GM12878 (cell line): ENCODE measurements around the gene KCND3.

ENCODE experiments used
- CBFB ChIP-seq: IDR thresholded peaks from 2 replicates; pipeline ENCODE4 v1.6.1; 2016; ENCODE audit warnings: antibody characterized with exemption, low read depth
- CEBPB ChIP-seq, 2 experiments: fragments of 150-350 bp in 1 of 2; IDR thresholded peaks; 2 replicates each; pipeline ENCODE4 v1.6.1; 2012 to 2014; ENCODE audit warnings: low read depth in 2 of 2, low read length in 2 of 2, borderline replicate concordance in 1 of 2, inconsistent platforms in 1 of 2
- CTCF ChIP-seq, 3 experiments: IDR thresholded peaks in 2 of 3; conservative IDR thresholded peaks in 1 of 3; 2 replicates each; pipeline ENCODE4 v1.5.1; 2011; ENCODE audit warnings: low read depth in 3 of 3, low read length in 3 of 3, mild to moderate bottlenecking in 3 of 3, control low read depth in 2 of 3, moderate library complexity in 2 of 3, inconsistent platforms in 1 of 3, mixed read lengths in 1 of 3; ENCODE audit not compliant: control insufficient read depth in 2 of 3, insufficient read depth in 1 of 3; ENCODE audit errors: extremely low read depth in 1 of 3
- JUND ChIP-seq: IDR thresholded peaks from 2 replicates; pipeline ENCODE4 v1.6.1; 2012; ENCODE audit warnings: low read depth, mild to moderate bottlenecking, low read length, improper control_type of control experiment, moderate library complexity
- MYC ChIP-seq: IDR thresholded peaks from 2 replicates; pipeline ENCODE4 v1.6.1; 2011; ENCODE audit warnings: mild to moderate bottlenecking, low read length, moderate library complexity, inconsistent platforms; ENCODE audit not compliant: insufficient read depth, insufficient replicate concordance, insufficient read length, severe bottlenecking
- POLR2AphosphoS5 ChIP-seq: IDR thresholded peaks from 2 replicates; pipeline ENCODE4 v1.6.1; 2011; ENCODE audit warnings: mild to moderate bottlenecking, low read length, inconsistent platforms
- ZNF274 ChIP-seq: IDR thresholded peaks from one replicate; pipeline ENCODE4 v1.8.0; 2011; ENCODE audit not compliant: insufficient read length, insufficient read depth
- ZNF622 ChIP-seq: fragments of 450-650 bp; IDR thresholded peaks from 2 replicates; pipeline ENCODE4 v1.6.1; 2017; ENCODE audit warnings: mild to moderate bottlenecking, inconsistent platforms

GRCh38 chr1:111943846-111944749 is 45.4 kb downstream of the KCND3 start:
- TF ChIP-seq CTCF (IDR thresholded peaks at IDR 0.05 in 2 of 3, conservative IDR thresholded peaks at IDR 0.05 in 1 of 3; ENCODE audit: control insufficient read depth in 2 of 3, extremely low read depth in 1 of 3, insufficient read depth in 1 of 3, low read depth in 3 of 3, low read length in 3 of 3) (no peak), CEBPB (IDR thresholded peaks at IDR 0.05; ENCODE audit: borderline replicate concordance in 1 of 2, low read depth in 2 of 2, low read length in 2 of 2) (no peak), MYC (no peak), ZNF274 (no peak), ZNF622 (no peak), CBFB (no peak), POLR2AphosphoS5 (no peak), JUND (no peak)
